ENCODE measurements around the gene ZBTB1.
A peak's percentile ranks its signal among the peaks of the same experiment; 100 is the strongest.
"Not testable (repeated sequence)": the region's sequence is repeated elsewhere in the genome, so short reads cannot be mapped to it uniquely, and the experiment has no call there.

ZBTB1 gene

GRCh38 chr14:64531567-64531966, 27.0 kb downstream of the ZBTB1 start:
- no peak for DNase-seq (ENCODE audit: low read depth, low spot score)

GRCh38 chr14:64536488-64537245, 32.1 kb downstream of the ZBTB1 start:
- no peak for DNase-seq (ENCODE audit: low read depth, low spot score)

- DNase-seq (ENCODE audit: low read depth, low spot score) = peak; percentile 100
Measured at GRCh38 chr14:64540208-64541202, 35.9 kb downstream of the ZBTB1 start, which contains the start of gene HSPA2. Gene HSPA2, plus strand, starts transcription at chr14:64540741. Its CDS starts 109 bp downstream, at chr14:64540850.

- peak; percentile 65 for DNase-seq (ENCODE audit: low read depth, low spot score)
Measured at GRCh38 chr14:64541261-64541971, 36.8 kb downstream of the ZBTB1 start.

GRCh38 chr14:64541972-64542835, 37.6 kb downstream of the ZBTB1 start:
- DNase-seq (ENCODE audit: low read depth, low spot score) = peak; percentile 61

GRCh38 chr14:64542836-64543201, 38.2 kb downstream of the ZBTB1 start:
- DNase-seq (ENCODE audit: low read depth, low spot score) = no peak

GRCh38 chr14:64544607-64545312, 40.2 kb downstream of the ZBTB1 start:
- DNase-seq (ENCODE audit: low read depth, low spot score) = no peak

- no peak for DNase-seq (ENCODE audit: low read depth, low spot score)
Measured at GRCh38 chr14:64549016-64549415, 44.4 kb downstream of the ZBTB1 start.

GRCh38 chr14:64549791-64550620, 45.4 kb downstream of the ZBTB1 start, which contains the start of gene PPP1R36:
Gene PPP1R36, plus strand, starts transcription at chr14:64549961. Its CDS starts 37 bp downstream, at chr14:64549998.
- DNase-seq (ENCODE audit: low read depth, low spot score) = peak; percentile 69

- DNase-seq (ENCODE audit: low read depth, low spot score) = no peak
Measured at GRCh38 chr14:64550621-64551333, 46.2 kb downstream of the ZBTB1 start.

- DNase-seq (ENCODE audit: low read depth, low spot score) = peak; percentile 36
Measured at GRCh38 chr14:64554556-64554955, 50.0 kb downstream of the ZBTB1 start.

GRCh38 chr14:64556526-64556925, 52.0 kb downstream of the ZBTB1 start:
- peak; percentile 60 for DNase-seq (ENCODE audit: low read depth, low spot score)

- not testable (repeated sequence) for DNase-seq (ENCODE audit: low read depth, low spot score)
Measured at GRCh38 chr14:64558216-64558615, 53.6 kb downstream of the ZBTB1 start.

- no peak for DNase-seq (ENCODE audit: low read depth, low spot score)
Measured at GRCh38 chr14:64561631-64562030, 57.1 kb downstream of the ZBTB1 start.

- no peak for DNase-seq (ENCODE audit: low read depth, low spot score)
Measured at GRCh38 chr14:64562436-64562835, 57.9 kb downstream of the ZBTB1 start.

- no peak for DNase-seq (ENCODE audit: low read depth, low spot score)
Measured at GRCh38 chr14:64563696-64564095, 59.1 kb downstream of the ZBTB1 start.

- DNase-seq (ENCODE audit: low read depth, low spot score) = no peak
Measured at GRCh38 chr14:64566651-64567122, 62.1 kb downstream of the ZBTB1 start.

GRCh38 chr14:64569138-64569631, 64.6 kb downstream of the ZBTB1 start:
- DNase-seq (ENCODE audit: low read depth, low spot score) = peak; percentile 50

Data from ELF-1 (cell line).